Caco-2 (cell line): ENCODE results near the gene CNTNAP5. TPM values are rescaled to one million over a fixed set of nuclear protein-coding genes. Genes with fewer than 3 reads are reported as not detected.

Experiments used
- BruUV-seq: library from RNA; stranded (reverse); fragments of 400-500 nt; replicated peaks from 2 replicates; lab custom pipeline; 2021; lab: Mats Ljungman, UMichigan
- CTCF ChIA-PET: fragments of 300-600 bp; sonication (Branson Sonifier 250); formaldehyde crosslinking; loops from one replicate; lab custom pipeline; 2022; ENCODE audit warnings: antibody characterized with exemption; lab: Charles Lee
- POLR2A ChIA-PET: fragments of 300-600 bp; sonication (Branson Sonifier 250); formaldehyde crosslinking; loops from one replicate; lab custom pipeline; 2022; ENCODE audit warnings: antibody characterized with exemption; lab: Charles Lee
- DNase-seq, 2 experiments: peaks; one replicate each; pipeline versions ENCODE4 v3.0.0 to v3.0.0-alpha.2; 2020 to 2022
- H3K27me3 ChIP-seq: replicated peaks from 2 replicates; pipeline ENCODE4 v1.6.0; 2011; ENCODE audit warnings: low read length; ENCODE audit not compliant: control insufficient read depth, insufficient read depth
- H3K36me3 ChIP-seq: 2 replicates; pipeline ENCODE4 v1.5.1; 2011; ENCODE audit warnings: low read length; ENCODE audit not compliant: control insufficient read depth, insufficient read depth
- H3K4me1 ChIP-seq: fragments of 250-450 bp; sonication (Bioruptor Pico); 2 replicates; pipeline ENCODE4 v1.5.1; 2020; ENCODE audit warnings: mild to moderate bottlenecking
- H3K4me3 ChIP-seq: 2 replicates; pipeline ENCODE4 v1.5.1; 2011; ENCODE audit warnings: low read depth, mild to moderate bottlenecking, control low read depth, low read length
- H3K9me3 ChIP-seq: fragments of 250-450 bp; sonication (Bioruptor Pico); 2 replicates; pipeline ENCODE4 v1.5.1; 2020; ENCODE audit warnings: mild to moderate bottlenecking, moderate library complexity
- H3K27ac Mint-ChIP-seq: one replicate; pipeline ENCODE4 v1.8.0; 2022; ENCODE audit warnings: mixed read lengths; ENCODE audit not compliant: unreplicated experiment
- H3K27me3 Mint-ChIP-seq: one replicate; pipeline ENCODE4 v1.8.0; 2022; ENCODE audit warnings: mixed read lengths; ENCODE audit not compliant: insufficient read depth, unreplicated experiment
- H3K36me3 Mint-ChIP-seq: one replicate; pipeline ENCODE4 v1.8.0; 2022; ENCODE audit warnings: mild to moderate bottlenecking, mixed read lengths; ENCODE audit not compliant: insufficient read depth, unreplicated experiment
- H3K4me1 Mint-ChIP-seq: one replicate; pipeline ENCODE4 v1.8.0; 2022; ENCODE audit warnings: low read depth, mixed read lengths; ENCODE audit not compliant: unreplicated experiment
- H3K4me3 Mint-ChIP-seq: one replicate; pipeline ENCODE4 v1.8.0; 2022; ENCODE audit warnings: mild to moderate bottlenecking, moderate library complexity, mixed read lengths; ENCODE audit not compliant: unreplicated experiment
- H3K9me3 Mint-ChIP-seq: one replicate; pipeline ENCODE4 v1.8.0; 2022; ENCODE audit warnings: mixed read lengths; ENCODE audit not compliant: unreplicated experiment
- intact Hi-C: fragments of 100-400 bp; cut with micrococcal nuclease; formaldehyde crosslinking; loops from one replicate; pipeline ENCODE4 v1.10.0; 2022; ENCODE audit not compliant: unreplicated experiment
- total RNA-seq: library from RNA; stranded (reverse); gene quantifications from 2 replicates; pipeline ENCODE4 v1.2.3, GENCODE V29; 2022
- TF ChIP-seq, protein P1 (sequence below), 2 experiments: fragments of 200-600 bp in 1 of 2; IDR thresholded peaks; 1 replicate in 1 of 2; 2 replicates in 1 of 2; pipeline versions ENCODE4 v1.5.1 to v1.8.0; 2011 to 2022; ENCODE audit warnings: antibody characterized with exemption in 1 of 2, control low read depth in 1 of 2, inconsistent platforms in 1 of 2, low read depth in 1 of 2, low read length in 1 of 2, mild to moderate bottlenecking in 1 of 2, moderate library complexity in 1 of 2; ENCODE audit not compliant: insufficient read depth in 1 of 2, severe bottlenecking in 1 of 2, unreplicated experiment in 1 of 2

Gene CNTNAP5
- total RNA-seq, 1 experiment from 2014 or later = 0.14 TPM

DNA sequence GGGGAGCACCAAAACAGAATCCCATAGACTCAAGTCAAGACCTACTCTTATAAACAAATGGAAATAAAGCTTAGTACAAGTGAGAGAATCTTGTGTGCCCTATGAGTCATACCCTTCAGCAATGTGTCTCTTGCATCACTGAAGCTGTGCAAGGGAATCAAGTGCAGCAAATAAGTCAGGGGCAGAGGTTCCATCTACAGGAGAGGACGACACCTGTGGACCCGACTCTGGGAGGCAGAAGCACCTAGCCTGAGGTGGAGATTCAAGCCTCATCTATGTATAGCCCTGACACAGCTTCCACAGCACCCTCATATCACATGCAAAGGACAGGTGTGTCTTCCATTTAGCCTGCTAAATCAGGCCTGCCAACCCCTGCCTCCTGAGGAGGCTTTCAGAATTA lies 298.2 kb downstream of the CNTNAP5 start:
- intact Hi-C loops = no loop called here
- Mint-ChIP-seq H3K9me3 (no peaks in the 10 kb centered on the region), H3K4me1 (no peaks in the 10 kb centered on the region), H3K27ac (no peak overlapping the region), H3K27me3 (peaks cover 17% of the 10 kb centered on the region), H3K36me3 (no peaks in the 10 kb centered on the region), H3K4me3 (no peak overlapping the region)
- ChIA-PET POLR2A (no interaction called here), CTCF (interaction anchor here (0.6 kb wide), 1 partner anchor 247 kb away, joined by 3 read pairs; no protein-coding TSS in a partner anchor)
- no peak for DNase-seq
- TF ChIP-seq, protein P1, sequence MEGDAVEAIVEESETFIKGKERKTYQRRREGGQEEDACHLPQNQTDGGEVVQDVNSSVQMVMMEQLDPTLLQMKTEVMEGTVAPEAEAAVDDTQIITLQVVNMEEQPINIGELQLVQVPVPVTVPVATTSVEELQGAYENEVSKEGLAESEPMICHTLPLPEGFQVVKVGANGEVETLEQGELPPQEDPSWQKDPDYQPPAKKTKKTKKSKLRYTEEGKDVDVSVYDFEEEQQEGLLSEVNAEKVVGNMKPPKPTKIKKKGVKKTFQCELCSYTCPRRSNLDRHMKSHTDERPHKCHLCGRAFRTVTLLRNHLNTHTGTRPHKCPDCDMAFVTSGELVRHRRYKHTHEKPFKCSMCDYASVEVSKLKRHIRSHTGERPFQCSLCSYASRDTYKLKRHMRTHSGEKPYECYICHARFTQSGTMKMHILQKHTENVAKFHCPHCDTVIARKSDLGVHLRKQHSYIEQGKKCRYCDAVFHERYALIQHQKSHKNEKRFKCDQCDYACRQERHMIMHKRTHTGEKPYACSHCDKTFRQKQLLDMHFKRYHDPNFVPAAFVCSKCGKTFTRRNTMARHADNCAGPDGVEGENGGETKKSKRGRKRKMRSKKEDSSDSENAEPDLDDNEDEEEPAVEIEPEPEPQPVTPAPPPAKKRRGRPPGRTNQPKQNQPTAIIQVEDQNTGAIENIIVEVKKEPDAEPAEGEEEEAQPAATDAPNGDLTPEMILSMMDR (IDR thresholded peaks at IDR 0.05; ENCODE audit: insufficient read depth in 1 of 2, low read depth in 1 of 2, low read length in 1 of 2, severe bottlenecking in 1 of 2, unreplicated experiment in 1 of 2) = no peak
- no peaks in the 10 kb centered on the region for H3K36me3 ChIP-seq
- no TSS peak for BruUV-seq
- no peak overlapping the region for H3K4me3 ChIP-seq
- no peaks in the 10 kb centered on the region for H3K4me1 ChIP-seq
- no peaks in the 10 kb centered on the region for H3K27me3 ChIP-seq
- no peaks in the 10 kb centered on the region; the same call in 1 of the 2 replicates for H3K9me3 ChIP-seq

DNA sequence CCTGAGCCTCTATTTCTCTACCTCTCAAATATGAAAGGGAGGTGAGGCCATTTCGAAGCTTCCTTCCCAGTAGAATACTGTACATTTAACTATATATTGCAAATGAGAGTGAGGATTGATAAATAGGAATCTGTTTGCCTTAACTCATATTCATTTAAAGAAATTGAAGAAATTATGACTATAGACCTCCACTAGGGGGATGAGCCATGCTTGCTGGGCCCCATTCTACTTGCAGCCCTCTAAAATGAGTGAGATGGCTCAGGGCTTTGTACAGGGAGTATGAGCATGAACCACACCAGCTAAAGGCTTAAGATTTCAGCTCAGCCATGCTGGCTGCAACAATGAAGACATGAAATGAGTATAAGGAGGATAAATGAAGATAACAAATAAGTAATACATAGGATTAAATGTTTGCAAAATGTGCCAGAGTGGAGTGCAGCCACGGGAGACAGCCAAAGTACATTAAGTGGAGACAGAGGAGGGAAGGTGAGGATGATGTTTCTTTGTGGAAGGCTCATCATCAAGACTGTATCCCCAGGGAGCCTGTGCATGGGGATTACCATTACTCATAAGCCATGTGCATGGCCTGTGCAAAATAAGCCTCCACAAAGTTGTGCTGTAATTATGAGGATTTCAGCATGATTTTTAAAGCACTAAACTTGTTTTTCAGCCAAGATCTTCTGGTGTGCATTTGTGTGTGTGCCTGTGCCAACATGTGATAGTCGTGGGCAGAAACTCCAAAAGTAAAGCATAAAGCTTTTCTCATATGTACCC lies 300.8 kb downstream of the CNTNAP5 start:
- TF ChIP-seq, protein P1 (IDR thresholded peaks at IDR 0.05; ENCODE audit: insufficient read depth in 1 of 2, low read depth in 1 of 2, low read length in 1 of 2, severe bottlenecking in 1 of 2, unreplicated experiment in 1 of 2) = peak; percentile 34 to 37
- DNase-seq = peak in 1 of 2 experiments; percentile 12
- Histone ChIP-seq H3K4me1 (no peaks in the 10 kb centered on the region; the same call in 1 of the 2 replicates), H3K36me3 (no peaks in the 10 kb centered on the region), H3K9me3 (no peaks in the 10 kb centered on the region; the same call in 1 of the 2 replicates), H3K4me3 (no peak overlapping the region), H3K27me3 (no peaks in the 10 kb centered on the region)
- intact Hi-C loops = no loop called here
- no peaks in the 10 kb centered on the region for H3K9me3 Mint-ChIP-seq
- H3K4me3 Mint-ChIP-seq = no peak overlapping the region
- H3K36me3 Mint-ChIP-seq = no peaks in the 10 kb centered on the region
- no peak overlapping the region for H3K27ac Mint-ChIP-seq
- ChIA-PET POLR2A (no interaction called here), CTCF (no interaction called here)
- no TSS peak for BruUV-seq
- H3K27me3 Mint-ChIP-seq = peaks cover 7% of the 10 kb centered on the region
- no peaks in the 10 kb centered on the region for H3K4me1 Mint-ChIP-seq

DNA sequence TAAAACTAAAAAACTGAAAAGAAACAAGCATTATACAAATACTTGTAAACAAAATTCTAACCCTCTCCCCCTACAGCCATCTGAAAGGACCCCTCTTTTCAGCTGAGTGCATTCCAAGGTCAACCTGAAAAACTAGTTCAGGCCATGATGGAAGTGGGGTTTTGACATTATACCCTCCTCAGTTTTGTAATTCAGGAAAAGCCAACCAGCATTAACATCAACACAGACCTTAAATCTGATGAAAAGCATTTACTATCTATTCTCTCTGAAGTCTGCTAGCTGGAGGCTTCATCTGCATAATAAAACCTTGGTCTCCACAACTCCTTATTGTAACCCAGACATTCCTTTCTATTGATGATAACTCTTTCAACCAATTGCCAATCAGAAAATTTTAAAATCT lies 302.2 kb downstream of the CNTNAP5 start:
- Mint-ChIP-seq H3K27ac (no peak overlapping the region), H3K9me3 (no peaks in the 10 kb centered on the region)
- intact Hi-C loops = no loop called here

More for the DNA sequence above, 302.2 kb downstream of the CNTNAP5 start:
- no peak for DNase-seq
- no peak overlapping the region for H3K4me3 ChIP-seq
- no peaks in the 10 kb centered on the region for H3K36me3 ChIP-seq
- H3K9me3 ChIP-seq = peaks cover 2% of the 10 kb centered on the region; the same call in 1 of the 2 replicates
- H3K4me3 Mint-ChIP-seq = no peak overlapping the region
- ChIA-PET CTCF (no interaction called here), POLR2A (no interaction called here)
- H3K4me1 ChIP-seq = no peaks in the 10 kb centered on the region; the same call in 1 of the 2 replicates
- no peaks in the 10 kb centered on the region for H3K4me1 Mint-ChIP-seq
- BruUV-seq = no TSS peak
- no peaks in the 10 kb centered on the region for H3K27me3 ChIP-seq
- TF ChIP-seq, protein P1 (IDR thresholded peaks at IDR 0.05; ENCODE audit: insufficient read depth in 1 of 2, low read depth in 1 of 2, low read length in 1 of 2, severe bottlenecking in 1 of 2, unreplicated experiment in 1 of 2) = no peak
- H3K36me3 Mint-ChIP-seq = no peaks in the 10 kb centered on the region
- H3K27me3 Mint-ChIP-seq = peaks cover 7% of the 10 kb centered on the region
